SU-DHL-6 (cell line): ENCODE data around the gene MYL4.

Experiments
- H2AFZ ChIP-seq: fragments of 200-600 bp; sonication (generic); 2 replicates; pipeline ENCODE4 v1.6.1; 2014; ENCODE audit warnings: low read depth, mild to moderate bottlenecking, moderate library complexity, mixed read lengths, antibody characterized with exemption, low read length; ENCODE audit not compliant: severe bottlenecking
- H3F3A ChIP-seq: fragments of 200-600 bp; shearing (Covaris generic); 2 replicates; pipeline ENCODE4 v1.6.0; 2016; ENCODE audit warnings: antibody characterized with exemption, mild to moderate bottlenecking; ENCODE audit not compliant: insufficient read depth
- H3K27ac ChIP-seq: fragments of 200-600 bp; sonication (generic); 2 replicates; pipeline ENCODE4 v1.5.1; 2016; ENCODE audit warnings: low read depth, mild to moderate bottlenecking, low read length, moderate library complexity, mixed read lengths
- H3K27me3 ChIP-seq: fragments of 200-600 bp; sonication (generic), shearing (Covaris generic); 2 replicates; pipeline ENCODE4 v1.6.0; 2014; ENCODE audit warnings: mild to moderate bottlenecking, low read length
- H3K36me3 ChIP-seq: fragments of 200-600 bp; sonication (generic); 2 replicates; pipeline ENCODE4 v1.6.1; 2014; ENCODE audit warnings: mild to moderate bottlenecking, low read length, mixed read lengths
- H3K4me2 ChIP-seq: fragments of 300-600, 200-600 bp; shearing (Covaris generic), sonication (generic); 2 replicates; pipeline ENCODE4 v1.6.0; 2014; ENCODE audit warnings: low read length, low read depth, mild to moderate bottlenecking; ENCODE audit not compliant: poor library complexity, severe bottlenecking
- H3K4me3 ChIP-seq: fragments of 200-600 bp; sonication (generic); 2 replicates; pipeline ENCODE4 v1.5.1; 2014; ENCODE audit warnings: antibody characterized with exemption, low read length, mild to moderate bottlenecking, mixed read lengths; ENCODE audit not compliant: insufficient read depth, poor library complexity, severe bottlenecking
- H3K79me2 ChIP-seq: fragments of 200-600 bp; sonication (generic); 2 replicates; pipeline ENCODE4 v1.6.1; 2014; ENCODE audit warnings: mild to moderate bottlenecking, low read length, moderate library complexity; ENCODE audit not compliant: insufficient read depth
- H3K9ac ChIP-seq: fragments of 200-600 bp; sonication (generic); 2 replicates; pipeline ENCODE4 v1.7.0; 2014; ENCODE audit warnings: mild to moderate bottlenecking, low read length
- H3K9me2 ChIP-seq: fragments of 200-600 bp; sonication (generic); replicated peaks from 2 replicates; pipeline ENCODE4 v1.6.1; 2014; ENCODE audit warnings: low read length; ENCODE audit not compliant: insufficient read depth
- H3K9me3 ChIP-seq: fragments of 200-600 bp; sonication (generic); 2 replicates; pipeline ENCODE4 v1.6.1; 2014; ENCODE audit warnings: low read length, mixed read lengths; ENCODE audit not compliant: insufficient read depth
- H4K20me1 ChIP-seq: fragments of 200-600 bp; sonication (generic); 2 replicates; pipeline ENCODE4 v1.6.1; 2014; ENCODE audit warnings: low read depth, mild to moderate bottlenecking, antibody characterized with exemption, low read length, moderate library complexity, mixed read lengths
- CTCF ChIP-seq: fragments of 200-600 bp; sonication (generic); IDR thresholded peaks from one replicate; pipeline ENCODE4 v1.5.1; 2017; ENCODE audit warnings: antibody characterized with exemption, mild to moderate bottlenecking, low read length, moderate library complexity; ENCODE audit not compliant: insufficient read depth, poor library complexity, severe bottlenecking
- EZH2phosphoT487 ChIP-seq: fragments of 200-600 bp; sonication (generic), shearing (Covaris generic); conservative IDR thresholded peaks from 2 replicates; pipeline ENCODE4 v1.6.1; 2018; ENCODE audit warnings: mild to moderate bottlenecking, antibody characterized with exemption, low read length, moderate library complexity, mixed read lengths

Gene MYL4

DNA sequence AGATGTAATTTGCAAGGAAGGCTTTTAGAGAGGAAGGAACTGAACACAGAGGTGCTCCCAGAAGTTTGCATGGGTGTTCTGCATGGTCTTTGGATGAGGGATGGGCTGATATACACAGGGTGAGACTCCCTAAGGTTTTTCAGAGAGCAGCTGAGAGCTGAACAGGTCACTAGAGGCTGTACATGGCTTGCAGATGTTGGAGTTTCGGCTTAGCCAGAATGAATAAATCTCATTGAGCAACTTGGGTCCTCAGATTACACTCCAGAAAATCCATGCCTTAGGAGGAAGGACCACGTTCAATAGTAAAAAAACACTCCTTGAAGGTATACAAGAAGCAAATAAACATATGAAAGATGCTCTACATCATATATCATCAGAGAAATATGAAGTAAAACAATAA is 37.0 kb downstream of the MYL4 start:
- Histone ChIP-seq H3K9me3 (no peaks in the 10 kb centered on the region), H3K79me2 (no peaks in the 10 kb centered on the region), H3K36me3 (no peaks in the 10 kb centered on the region), H2AFZ (no peak overlapping the region), H3K4me3 (no peak overlapping the region), H3K27me3 (no peaks in the 10 kb centered on the region), H3K9ac (no peak overlapping the region), H3K4me2 (no peak overlapping the region), H3K9me2 (no peaks in the 10 kb centered on the region), H3K27ac (no peak overlapping the region), H3F3A (no peaks in the 10 kb centered on the region), H4K20me1 (no peaks in the 10 kb centered on the region)
- no peak for TF ChIP-seq EZH2phosphoT487

DNA sequence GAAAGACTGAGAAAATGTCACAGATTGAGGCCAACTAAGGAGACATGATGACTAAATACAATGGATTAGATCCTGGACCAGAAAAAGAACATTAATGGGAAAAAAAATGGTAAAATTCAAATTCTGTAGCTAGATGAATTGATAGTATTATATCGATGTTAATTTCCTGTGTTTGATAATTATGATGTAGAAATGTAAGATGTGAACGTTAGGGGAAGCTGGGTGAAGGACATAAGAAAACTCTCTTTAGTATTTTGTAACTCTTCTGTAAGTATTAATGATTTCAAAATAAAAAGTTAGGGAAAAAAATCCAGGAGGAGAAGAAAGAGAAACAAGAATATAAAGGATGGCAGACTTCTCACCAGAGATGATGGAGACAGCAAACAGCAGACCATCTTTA is 41.7 kb downstream of the MYL4 start:
- no peak overlapping the region for H3K4me2 ChIP-seq
- H3K27me3 ChIP-seq, result no peaks in the 10 kb centered on the region
- no peaks in the 10 kb centered on the region for H3F3A ChIP-seq
- H3K9ac ChIP-seq, result no peak overlapping the region
- H3K9me2 ChIP-seq, result no peaks in the 10 kb centered on the region
- no peaks in the 10 kb centered on the region for H3K36me3 ChIP-seq
- no peaks in the 10 kb centered on the region for H4K20me1 ChIP-seq
- H3K4me3 ChIP-seq, result no peak overlapping the region
- H2AFZ ChIP-seq, result no peak overlapping the region
- no peaks in the 10 kb centered on the region for H3K79me2 ChIP-seq
- TF ChIP-seq EZH2phosphoT487 (no peak), CTCF (no peak)
- no peak overlapping the region for H3K27ac ChIP-seq
- H3K9me3 ChIP-seq, result no peaks in the 10 kb centered on the region

GRCh38 chr17:47251421-47251940 is 42.3 kb downstream of the MYL4 start:
- Histone ChIP-seq H3K79me2 (no peaks in the 10 kb centered on the region), H3K9ac (no peak overlapping the region), H2AFZ (no peak overlapping the region), H3K4me2 (no peak overlapping the region), H3K36me3 (no peaks in the 10 kb centered on the region), H3K27ac (no peak overlapping the region), H3K9me2 (no peaks in the 10 kb centered on the region), H3K9me3 (no peaks in the 10 kb centered on the region), H3F3A (no peaks in the 10 kb centered on the region), H4K20me1 (no peaks in the 10 kb centered on the region), H3K27me3 (no peaks in the 10 kb centered on the region), H3K4me3 (no peak overlapping the region)
- TF ChIP-seq CTCF, result no peak
- no peak for TF ChIP-seq EZH2phosphoT487

GRCh38 chr17:47252209-47252608 is 43.1 kb downstream of the MYL4 start:
- Histone ChIP-seq H3K79me2 (no peaks in the 10 kb centered on the region), H3F3A (no peaks in the 10 kb centered on the region), H3K27ac (no peak overlapping the region), H3K36me3 (no peaks in the 10 kb centered on the region), H3K9ac (no peak overlapping the region), H3K9me2 (no peaks in the 10 kb centered on the region), H3K4me3 (no peak overlapping the region), H3K9me3 (no peaks in the 10 kb centered on the region), H4K20me1 (no peaks in the 10 kb centered on the region), H3K27me3 (no peaks in the 10 kb centered on the region), H3K4me2 (no peak overlapping the region), H2AFZ (no peak overlapping the region)
- no peak for TF ChIP-seq CTCF
- no peak for TF ChIP-seq EZH2phosphoT487
